SIG-M5 (cell line): ENCODE results near the gene EPC2.
"Not testable (repeated sequence)": the region's sequence is repeated elsewhere in the genome, so short reads cannot be mapped to it uniquely, and the experiment has no call there.

Source experiments
- DNase-seq: peaks from one replicate; lab custom pipeline; 2025; lab: John Stamatoyannopoulos, UW

EPC2 gene

DNA sequence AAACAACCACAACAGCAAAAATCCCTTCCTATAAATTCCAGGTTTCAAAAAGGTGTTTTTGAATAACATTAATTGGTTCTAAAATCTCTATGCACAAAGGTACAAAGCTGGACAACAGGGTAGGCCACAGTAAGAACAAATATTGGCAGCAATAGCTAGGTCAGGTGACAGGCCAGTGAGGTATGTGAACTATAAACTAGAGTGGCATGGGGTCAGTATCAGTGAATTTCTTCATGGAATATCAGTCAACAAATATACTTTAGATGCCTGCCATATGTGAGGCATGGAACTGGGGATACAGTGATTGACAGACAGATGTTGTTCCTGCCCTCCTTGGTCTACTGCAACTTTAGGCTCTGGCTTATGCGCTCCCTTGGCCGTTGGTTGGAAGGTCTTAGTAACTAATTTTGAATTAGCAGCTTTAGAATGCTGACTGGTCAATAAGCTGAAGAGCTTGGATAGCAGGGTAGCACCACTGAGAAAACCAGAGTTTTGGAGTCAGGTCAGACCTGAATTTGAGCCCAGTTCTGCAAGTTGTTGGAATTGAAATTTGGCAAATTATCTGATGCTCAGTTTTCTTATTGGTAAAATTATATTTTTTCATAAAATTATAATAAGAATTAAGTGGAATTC is 2.3 kb upstream of the EPC2 start:
- DNase-seq: no peak

DNA sequence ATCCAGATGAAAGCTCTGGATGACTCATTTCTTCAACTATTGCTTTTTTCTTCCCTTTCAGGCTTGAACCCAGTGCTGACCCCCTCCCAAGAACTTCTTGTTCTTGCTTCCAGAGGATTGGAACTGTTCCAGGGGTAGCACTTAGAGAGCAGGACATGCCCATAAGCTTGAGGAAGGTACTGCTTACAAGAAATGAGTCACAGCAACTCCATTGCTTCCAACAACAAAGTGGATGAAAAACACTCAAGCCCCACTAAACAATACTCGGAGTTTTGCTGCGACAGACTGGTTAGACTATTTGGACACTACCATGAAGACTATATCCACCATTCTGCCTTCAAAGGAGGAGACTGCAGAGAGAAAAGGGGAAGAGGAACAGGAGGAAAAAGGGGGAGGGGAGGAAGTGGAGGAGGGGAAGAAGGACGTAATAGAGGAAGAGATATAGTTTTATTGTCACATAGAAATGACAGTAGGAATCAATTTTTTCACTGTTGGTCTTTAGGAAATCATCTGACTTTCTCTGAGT is 1.6 kb upstream of the EPC2 start:
- DNase-seq: no peak

DNA sequence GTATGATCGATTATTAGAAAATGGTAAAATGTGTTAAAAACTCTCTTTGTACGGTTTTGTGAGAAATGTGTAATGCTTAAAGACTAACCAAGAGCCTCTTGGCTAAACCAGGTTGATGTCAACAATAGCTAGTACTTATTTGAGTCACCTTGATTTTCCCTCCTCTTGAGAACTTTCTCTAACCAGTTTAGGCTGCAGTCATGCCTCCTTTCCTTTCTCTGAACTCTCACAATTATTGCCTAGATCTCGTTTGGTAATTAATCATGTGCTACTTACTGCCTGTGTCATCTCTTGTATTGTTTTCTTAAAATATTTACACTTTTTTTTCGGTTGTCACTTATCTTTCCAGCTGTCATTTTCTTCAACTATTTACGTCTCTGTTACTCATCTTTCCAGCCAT is 1.1 kb upstream of the EPC2 start:
- DNase-seq: no peak

DNA sequence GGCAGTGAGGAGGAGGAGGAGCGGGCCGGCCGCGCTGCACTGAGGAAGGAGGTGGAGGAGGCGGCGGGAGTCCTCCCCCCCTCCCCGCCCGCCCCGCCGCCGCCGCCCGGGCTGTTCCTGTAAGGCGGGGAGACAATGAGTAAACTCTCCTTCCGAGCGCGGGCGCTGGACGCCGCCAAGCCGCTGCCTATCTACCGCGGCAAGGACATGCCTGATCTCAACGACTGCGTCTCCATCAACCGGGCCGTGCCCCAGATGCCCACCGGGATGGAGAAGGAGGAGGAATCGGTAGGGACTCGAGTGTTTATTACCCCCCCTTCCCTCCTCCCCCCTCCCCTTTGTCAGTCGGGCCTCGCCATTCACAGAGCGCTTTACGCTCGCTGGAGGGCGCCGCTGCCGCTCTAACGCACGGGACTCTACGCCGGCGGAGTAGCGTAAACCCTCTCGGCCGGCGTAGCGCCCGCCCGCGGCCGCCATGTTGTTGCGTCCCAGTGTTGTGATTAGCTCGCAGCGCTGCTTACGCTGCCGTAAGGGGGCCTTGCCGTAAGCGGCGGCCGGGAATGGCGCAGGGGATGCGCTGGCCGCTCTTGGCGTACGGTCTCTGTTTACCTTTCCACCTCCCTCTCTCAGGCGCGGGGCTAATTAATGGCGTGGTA is 460 bp downstream of the EPC2 start:
- DNase-seq: peak; percentile 54

DNA sequence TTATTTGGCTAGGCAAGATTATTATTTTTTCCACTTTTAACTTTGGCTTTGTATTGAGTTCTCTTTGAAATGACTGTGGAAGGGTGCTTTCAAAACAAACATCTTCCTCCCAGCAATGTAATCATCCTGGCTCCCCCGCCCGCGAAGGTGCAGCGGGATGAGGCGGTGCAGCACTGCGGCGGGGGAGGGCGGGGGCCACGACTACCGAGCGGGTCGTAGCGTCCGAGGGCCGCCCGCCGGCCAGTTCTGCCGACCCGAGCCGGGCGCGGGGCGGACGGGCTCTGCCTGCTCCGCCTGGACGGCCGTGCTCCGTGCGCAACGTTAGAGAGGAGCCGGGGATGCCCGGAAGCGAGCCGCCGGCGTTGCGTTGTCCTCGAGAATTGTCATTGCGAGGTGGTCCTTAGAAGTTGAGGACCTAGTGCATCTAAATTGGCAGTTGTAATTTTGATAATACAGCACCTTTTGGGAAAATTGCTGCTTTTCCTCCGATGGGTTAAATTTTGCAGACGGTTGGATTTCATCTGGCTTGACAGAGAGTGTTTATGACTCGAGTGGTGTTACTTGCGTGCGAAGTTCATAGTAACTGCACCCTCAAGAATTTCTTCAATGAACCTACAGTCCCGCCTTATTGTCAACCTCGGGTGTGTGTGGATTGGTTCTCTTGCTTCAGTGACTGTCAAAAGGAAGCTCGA is 1.1 kb downstream of the EPC2 start:
- DNase-seq: no peak

DNA sequence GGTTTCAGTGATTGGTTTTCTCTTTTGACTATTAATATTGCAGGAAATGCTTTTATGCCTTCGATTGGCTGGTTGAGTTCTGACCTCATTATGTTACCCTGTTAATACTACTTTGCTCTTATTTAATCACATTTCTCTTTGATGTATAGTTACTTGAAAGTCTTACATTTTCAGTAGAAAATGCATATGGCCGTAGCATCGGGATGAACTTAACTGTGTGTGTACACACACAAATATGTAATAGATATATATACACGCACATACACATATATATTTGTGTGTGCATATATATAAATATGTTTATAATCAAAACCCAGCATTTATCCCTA is 1.6 kb downstream of the EPC2 start:
- DNase-seq: peak; percentile 90

DNA sequence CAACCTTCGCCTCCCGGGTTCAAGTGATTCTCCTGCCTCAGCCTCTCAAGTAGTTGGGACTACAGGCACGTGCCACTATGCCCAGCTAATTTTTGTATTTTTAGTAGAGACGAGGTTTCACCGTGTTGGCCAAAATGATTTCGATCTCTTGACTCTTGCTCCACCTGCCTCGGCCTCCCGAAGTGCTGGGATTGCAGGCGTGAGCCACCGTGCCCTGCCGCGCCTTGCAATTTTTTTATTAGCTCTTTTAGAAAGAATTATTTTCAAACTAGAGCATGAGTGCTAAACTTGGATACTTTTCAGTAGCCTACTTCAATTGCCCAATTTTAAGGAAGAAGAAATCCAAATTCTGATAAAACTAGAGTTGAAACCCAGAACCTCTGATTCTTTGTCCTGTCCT is 3.2 kb downstream of the EPC2 start:
- DNase-seq: not testable (repeated sequence)

DNA sequence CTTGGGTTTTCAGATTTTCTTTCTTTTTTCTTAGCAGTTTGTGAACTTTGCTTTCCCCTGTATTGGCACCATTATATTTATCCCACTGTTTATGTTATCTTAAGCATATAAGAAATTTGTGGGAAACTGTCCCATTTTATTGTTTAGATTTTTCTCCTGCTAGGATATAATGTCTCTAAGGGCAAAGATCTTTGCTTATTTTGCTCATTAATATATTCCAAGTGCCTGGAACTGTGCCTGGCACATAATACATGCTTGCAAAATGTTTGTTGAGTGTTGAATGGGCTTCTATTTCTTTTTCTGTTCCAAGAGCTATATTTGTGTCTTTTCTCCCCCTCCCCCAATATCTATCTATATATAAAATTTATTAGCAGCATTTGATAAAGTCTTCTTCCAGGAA is 5.4 kb downstream of the EPC2 start:
- no peak for DNase-seq

DNA sequence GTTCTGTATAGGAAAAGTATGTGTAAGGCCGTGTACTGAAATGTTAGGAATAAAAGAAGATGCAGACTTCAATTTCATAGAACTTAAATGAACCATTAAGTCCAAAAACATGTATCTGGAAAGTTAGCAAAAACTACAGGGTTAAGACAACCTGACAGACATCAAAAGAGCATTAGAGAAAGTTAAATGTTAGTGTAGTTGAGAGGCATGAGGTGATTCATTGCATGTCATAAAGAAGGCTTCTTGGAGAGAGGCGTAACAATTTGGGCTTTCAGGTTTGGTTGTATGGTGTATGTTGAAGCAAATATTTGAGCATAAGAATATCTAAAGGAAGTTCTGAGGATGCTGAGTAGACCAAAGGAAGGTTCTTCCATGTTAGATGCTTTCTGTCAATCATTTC is 6.3 kb downstream of the EPC2 start:
- no peak for DNase-seq

DNA sequence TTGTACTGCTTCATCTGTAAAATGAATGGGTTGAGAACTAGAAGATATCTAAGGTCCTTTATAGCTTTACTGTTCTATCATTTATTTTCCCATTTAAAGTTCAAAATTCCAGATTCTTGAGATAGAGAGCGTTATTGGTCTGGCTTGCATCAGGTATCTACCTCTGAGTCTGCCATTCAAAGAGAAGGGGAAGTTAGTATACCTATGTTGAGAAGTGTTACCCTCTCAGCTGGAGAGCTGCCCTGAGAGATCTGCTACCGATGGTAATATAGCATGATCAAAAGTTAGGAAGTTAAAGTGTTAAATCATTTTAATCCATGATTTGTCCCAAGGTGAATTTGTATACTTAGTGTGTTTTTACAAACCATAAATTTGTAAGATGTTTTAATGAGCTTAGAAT is 7.4 kb downstream of the EPC2 start:
- DNase-seq: no peak

DNA sequence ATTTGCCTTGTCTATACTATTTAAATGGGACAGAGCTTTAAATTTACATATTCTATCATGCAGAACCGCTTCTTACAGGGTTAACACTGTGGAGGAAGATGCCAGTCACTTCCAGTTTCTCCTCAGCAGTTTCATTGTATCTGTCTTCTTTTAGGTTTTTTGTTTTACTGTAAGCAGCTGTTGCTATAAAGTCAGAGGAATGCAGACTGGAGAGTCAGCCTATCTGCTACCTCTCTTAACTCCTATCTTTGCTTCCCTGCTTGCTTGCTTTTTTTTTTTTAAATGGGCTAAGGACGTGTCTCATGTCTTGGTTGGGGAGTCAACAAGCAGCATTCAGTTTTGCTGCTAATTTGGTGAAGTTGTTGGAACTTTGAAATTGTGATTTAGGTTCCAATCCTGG is 8.9 kb downstream of the EPC2 start:
- DNase-seq: no peak

DNA sequence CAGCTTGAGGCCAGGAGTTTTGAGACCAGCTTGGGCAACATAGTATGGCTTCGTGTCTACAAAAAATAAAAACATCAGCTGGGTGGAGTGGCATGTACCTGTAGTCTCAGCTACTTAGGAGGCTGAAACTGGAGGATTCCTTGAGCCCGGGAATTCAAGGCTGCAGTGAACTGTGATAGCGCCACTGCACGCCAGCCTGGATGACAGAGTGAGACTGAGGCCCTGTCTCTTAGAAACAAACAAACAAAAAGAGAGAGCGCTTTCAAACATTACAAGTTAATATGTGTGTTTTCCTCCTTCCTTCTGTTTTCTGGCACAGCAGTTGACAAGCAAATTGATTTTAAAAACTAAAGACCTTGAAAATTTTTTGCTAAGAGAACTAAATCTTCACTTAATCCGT is 9.9 kb downstream of the EPC2 start:
- DNase-seq: no peak

DNA sequence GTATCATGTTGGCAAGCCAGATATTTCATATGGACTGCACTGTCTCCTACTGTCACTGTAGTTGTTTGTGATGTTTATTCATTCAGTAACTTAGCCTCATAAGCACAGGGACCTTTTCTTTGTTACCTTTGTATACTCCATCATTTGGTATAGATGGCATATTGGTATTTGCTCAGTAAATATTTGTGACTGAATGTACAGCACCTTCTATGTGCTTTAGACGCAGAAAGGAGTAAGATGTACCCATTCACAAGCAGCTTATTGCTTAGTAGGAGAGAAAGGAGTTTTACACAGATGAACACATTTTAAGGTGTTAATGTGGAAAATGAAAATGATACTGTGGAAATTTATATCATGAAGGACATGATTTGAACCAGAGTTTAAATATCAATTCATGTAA is 12.0 kb downstream of the EPC2 start:
- DNase-seq: no peak

DNA sequence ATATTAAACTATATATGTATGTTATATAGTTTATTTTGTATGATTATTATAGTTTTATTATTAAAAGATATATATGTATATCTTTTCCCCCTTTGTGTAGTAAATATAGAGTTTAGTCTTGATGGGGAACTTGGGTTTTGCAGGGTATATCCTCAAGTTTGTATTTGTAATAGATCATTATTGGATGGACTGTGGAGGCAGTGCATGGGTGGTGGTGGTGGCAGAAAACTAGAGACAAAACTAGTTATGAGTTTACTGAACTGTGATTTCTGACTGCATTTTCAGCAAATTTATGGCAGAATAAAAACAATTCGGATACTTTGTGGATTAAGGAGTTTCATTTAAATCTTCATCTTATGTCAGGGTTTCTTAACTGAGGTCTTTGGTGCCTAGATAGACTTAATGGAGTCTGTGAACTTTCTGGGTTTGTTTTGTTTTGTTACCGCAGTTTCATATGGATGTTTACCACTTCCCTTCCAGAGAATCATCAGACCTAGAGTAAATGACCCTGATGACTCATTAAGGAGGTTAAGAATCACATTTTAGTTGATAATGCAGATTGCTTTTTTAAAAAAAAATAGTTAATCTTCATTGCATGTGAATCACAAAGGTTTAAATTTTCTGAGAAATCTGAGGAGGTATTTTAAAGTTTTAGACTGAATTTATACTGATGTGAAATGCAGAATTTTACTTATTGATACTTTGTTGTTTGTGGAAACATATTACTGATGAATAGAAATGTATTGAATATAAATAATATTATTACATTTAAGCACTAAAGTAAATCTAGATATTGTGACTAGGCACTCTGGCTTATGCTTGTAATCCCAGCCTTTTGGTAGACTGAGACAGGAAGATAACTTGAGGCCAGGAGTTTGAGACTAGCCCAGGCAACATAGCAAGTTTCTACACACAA is 14.5 kb downstream of the EPC2 start:
- DNase-seq: peak; percentile 34

DNA sequence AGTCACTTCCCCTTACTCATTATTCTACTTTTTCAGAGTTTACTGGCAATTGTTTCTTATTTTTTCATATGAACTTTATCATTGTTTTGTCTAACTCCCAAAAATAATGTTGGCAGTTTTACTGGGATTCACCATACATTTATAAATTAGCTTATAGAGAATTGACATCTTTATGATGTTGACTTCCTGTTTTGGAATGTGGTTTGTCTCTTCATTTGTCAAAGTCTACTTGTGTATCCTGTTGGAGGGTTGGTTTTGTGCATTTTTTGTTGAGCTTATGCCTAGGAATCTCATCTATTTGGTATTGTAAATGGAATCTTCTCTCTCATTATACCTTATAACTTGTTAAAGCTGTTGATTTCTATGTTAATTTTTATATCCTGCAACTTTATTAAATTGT is 16.4 kb downstream of the EPC2 start:
- no peak for DNase-seq

DNA sequence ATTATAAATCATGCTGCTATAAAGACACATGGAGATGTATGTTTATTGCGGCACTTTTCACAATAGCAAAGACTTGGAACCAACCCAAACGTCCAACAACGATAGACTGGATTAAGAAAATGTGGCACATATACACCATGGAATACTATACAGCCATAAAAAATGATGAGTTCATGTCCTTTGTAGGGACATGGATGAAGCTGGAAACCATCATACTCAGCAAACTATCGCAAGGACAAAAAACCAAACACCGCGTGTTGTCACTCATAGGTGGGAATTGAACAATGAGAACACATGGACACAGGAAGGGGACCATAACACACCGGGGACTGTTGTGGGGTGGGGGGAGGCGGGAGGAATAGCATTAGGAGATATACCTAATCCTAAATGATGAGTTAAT is 17.8 kb downstream of the EPC2 start:
- not testable (repeated sequence) for DNase-seq

DNA sequence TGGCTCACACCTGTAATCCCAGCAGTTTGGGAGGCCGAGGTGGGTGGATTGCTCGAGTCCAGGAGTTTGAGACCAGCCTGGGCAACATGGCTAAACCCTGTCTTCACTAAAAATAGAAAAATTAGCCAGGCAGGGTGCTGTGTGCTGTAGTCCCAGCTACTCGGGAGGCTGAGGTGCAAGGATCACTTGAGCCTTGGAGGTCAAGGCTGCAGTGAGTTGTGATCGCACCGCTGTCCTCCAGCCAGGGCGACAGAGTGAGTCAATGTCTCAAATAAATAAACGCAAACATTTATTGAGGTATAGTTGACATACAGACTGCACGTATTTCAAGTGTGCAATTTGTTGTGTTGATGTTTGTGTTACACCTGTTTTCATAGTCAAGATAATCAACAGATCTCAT is 19.7 kb downstream of the EPC2 start:
- no peak for DNase-seq

DNA sequence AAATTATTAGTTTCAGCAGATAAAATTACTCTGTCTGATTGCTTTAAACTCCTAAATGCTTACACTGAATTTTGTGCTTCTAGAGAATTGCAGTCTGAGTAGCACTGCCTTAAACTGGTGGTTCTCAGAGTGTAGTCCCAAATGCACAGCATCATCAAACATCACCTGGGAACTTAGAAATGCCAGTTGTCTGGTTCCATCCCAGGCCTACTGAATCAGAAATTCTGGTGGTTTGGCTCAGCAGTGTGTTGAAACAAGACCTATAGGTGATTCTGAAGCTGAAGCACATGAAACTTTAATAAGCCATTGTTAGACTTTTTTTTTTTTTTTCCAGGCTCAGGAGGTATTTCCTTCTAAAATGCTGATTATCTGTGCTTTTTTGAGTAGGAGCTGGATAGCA is 22.0 kb downstream of the EPC2 start:
- DNase-seq: no peak

DNA sequence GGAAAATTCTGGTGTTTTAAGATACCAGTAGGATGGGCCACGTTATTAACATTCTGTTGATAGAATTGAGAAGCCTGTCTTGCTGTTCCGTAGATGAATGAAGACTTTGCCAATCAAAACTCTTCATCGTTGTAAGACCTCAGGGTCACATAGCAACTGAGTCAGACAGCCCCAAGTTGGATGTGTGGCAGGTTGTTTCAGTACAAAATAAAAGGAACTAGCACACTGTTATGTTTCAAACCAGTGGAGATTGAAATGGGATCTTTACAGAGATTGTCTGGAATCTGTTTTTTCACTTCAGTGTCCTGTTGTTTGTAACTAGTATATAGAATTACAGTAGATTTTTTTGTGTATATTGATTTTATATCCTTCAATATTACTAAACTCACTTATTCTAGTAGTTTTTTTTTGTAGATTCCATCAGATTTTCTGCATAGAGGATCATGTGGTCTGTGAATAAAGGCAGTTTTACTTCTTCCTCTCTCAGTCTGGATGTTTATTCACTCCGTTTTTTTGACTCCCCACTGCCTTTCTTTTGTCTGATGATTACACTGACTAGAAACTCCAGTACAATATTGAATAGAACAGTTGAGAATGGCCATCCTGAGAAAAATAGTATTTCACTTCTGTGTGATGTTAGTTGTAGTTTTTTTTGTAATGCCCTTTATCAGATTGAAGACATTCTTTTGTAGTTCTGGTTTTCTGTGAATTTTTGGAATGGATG is 22.7 kb downstream of the EPC2 start:
- DNase-seq: no peak

DNA sequence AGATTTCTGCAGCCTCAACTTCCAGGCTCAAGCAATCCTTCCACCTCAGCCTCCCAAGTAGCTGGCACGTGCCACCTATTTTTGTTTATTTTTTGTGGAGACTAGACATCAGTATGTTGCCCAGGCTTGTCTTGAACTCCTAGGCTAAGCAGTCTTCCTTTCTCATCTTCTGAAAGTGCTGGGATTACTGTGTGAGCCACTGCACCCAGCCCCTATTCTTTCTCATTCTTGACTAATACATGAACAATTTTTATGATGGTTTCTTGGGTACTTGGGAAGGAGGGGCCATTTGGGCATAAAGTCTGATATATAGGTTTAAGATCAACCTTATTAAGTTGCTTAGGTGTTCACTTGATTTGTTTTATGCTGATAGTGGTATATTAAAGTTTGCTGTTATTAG is 26.2 kb downstream of the EPC2 start:
- DNase-seq: no peak

DNA sequence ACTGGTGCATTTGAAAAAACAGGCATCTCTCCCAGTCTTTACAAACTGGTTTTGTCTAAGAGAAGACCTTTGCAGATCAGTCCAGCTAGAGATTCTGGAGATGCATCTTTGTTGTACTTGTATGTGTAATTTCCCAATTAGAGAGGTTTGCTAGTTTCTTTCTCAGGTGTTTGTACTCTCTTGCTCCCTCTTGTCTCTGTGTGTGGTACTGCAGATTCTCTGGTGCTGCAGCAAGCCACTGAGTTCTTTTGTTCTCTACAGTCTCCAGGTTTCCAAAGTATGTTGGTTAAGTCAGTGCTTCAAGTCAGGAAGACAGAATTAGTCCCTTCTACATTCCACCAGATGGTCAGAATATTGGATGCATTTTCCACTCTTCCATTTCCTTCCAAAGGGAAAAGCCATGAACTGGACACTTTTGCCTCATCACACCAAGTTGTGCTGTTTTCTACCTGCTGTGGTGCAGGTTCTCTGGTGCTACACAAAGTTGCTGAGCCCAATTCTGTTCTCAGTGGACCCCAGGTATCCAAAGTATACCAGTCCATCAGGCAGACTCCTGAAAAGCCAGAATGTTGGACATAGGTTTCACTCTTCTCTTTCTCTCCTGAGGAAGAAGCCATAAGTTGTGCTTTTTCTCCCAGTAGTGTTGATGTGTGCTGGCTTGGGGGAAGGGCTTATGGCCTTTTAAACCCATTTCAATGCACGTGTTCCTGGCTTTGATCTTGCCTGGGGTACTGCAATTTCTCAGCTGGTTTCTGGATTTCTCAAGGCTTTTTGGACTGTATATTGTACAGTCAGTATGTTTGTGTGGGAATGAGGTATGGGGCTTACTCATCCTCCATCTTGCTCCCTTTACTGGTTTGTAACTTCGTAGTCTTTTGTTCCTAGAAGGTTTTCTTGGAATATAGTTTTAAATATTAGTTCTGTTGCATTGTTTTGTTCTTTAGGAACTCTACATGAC is 29.8 kb downstream of the EPC2 start:
- no peak for DNase-seq
